Mammary epithelial cell (primary cell): ENCODE data around the gene RIPK4.

Experiments used
- EZH2 ChIP-seq: IDR thresholded peaks from 2 replicates; pipeline ENCODE4 v1.6.1; 2012; ENCODE audit warnings: low read length, inconsistent platforms, borderline replicate concordance
- TF ChIP-seq, protein P1 (sequence below), 2 donors: IDR thresholded peaks in 1 of 2; conservative IDR thresholded peaks in 1 of 2; 2 replicates each; pipeline ENCODE4 v1.5.1; 2011 to 2012; ENCODE audit warnings: inconsistent platforms in 2 of 2, low read length in 2 of 2, mild to moderate bottlenecking in 2 of 2, control low read depth in 1 of 2, low read depth in 1 of 2; ENCODE audit not compliant: insufficient read depth in 1 of 2; ENCODE audit errors: extremely low read depth in 1 of 2

DNA sequence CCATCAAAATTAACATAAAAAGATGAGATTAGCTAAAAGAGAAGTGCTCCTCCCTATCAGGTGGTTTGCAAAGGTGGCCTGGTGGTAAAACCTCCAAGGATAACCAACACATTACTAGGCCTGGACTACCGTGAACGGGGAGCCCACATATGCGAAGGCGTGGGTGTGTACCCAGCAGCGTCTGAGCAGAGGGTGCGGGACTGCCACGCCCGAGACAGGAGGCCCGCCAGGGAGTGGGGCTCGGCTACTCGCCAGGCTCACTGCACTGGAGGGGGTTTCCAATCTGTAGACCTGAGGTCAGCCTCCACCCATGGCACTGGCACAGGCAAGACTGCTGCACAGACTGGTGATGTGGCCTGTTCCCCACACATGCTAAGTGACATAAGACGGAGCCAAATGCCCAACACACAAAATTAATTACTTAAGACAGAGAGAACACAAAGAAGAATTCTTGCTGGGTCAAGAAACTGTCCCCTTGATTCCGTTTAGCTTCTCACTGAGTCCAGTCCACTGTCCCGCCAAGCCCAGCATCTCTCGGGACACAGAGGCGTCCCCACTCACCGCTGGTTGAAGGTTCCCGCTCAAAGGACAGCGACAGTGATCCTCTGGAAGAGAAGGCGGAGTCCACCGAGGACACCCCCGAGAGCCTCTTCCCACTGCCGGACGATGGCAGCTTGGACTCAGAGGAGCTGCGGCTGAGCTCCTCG, 23.4 kb downstream of the RIPK4 start:
- TF ChIP-seq, protein P1, sequence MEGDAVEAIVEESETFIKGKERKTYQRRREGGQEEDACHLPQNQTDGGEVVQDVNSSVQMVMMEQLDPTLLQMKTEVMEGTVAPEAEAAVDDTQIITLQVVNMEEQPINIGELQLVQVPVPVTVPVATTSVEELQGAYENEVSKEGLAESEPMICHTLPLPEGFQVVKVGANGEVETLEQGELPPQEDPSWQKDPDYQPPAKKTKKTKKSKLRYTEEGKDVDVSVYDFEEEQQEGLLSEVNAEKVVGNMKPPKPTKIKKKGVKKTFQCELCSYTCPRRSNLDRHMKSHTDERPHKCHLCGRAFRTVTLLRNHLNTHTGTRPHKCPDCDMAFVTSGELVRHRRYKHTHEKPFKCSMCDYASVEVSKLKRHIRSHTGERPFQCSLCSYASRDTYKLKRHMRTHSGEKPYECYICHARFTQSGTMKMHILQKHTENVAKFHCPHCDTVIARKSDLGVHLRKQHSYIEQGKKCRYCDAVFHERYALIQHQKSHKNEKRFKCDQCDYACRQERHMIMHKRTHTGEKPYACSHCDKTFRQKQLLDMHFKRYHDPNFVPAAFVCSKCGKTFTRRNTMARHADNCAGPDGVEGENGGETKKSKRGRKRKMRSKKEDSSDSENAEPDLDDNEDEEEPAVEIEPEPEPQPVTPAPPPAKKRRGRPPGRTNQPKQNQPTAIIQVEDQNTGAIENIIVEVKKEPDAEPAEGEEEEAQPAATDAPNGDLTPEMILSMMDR (conservative IDR thresholded peaks at IDR 0.05 in 1 of 2, IDR thresholded peaks at IDR 0.05 in 1 of 2; ENCODE audit: extremely low read depth in 1 of 2, insufficient read depth in 1 of 2, low read depth in 1 of 2, low read length in 2 of 2) = no peak
- no peak for TF ChIP-seq EZH2
